Measurements from ENCODE around the gene RECK. TPM values are rescaled to one million over a fixed set of nuclear protein-coding genes. Genes with fewer than 3 reads are reported as not detected.

The RECK gene
- total RNA-seq, 2 experiments from 2014 or later, result 9.3 to 9.8 TPM

DNA sequence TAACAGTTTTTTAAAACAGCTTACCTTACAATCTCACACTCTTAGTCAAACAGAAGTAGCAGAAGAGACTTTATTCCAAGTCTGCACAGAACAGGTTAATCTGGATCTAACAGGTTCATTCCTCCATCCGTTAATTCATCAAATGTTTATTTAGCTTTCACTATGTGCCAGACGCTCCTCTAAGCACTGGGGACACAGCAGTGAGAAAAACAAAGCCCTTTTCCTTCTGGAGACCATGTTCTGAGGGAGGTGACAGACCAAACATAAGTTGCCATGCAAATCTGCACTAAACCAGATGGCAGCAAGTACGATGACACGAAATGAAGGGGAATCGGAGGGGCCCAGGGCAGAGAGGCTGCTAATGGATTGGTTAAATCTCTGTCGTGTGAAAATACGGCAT, 82.8 kb downstream of the RECK start:
- Histone ChIP-seq H3K27ac (ENCODE audit: low read depth in 1 of 2, low read length in 2 of 2) (no peak overlapping the region), H3K9me3 (ENCODE audit: control insufficient read depth in 1 of 2, insufficient read depth in 1 of 2, low read length in 2 of 2) (no peaks in the 10 kb centered on the region), H3K4me1 (ENCODE audit: insufficient read depth, low read length) (no peaks in the 10 kb centered on the region), H3K36me3 (ENCODE audit: insufficient read depth, low read length) (peaks cover 19% of the 10 kb centered on the region), H3K27me3 (ENCODE audit: control insufficient read depth in 1 of 2, insufficient read depth in 2 of 2, low read length in 2 of 2) (no peaks in the 10 kb centered on the region), H3K4me3 (ENCODE audit: low read length) (no peak overlapping the region)
- ATAC-seq (ENCODE audit: poor library complexity) (no peak), DNase-seq (no peak)
- no peaks in the 10 kb centered on the region for H3K27me3 Mint-ChIP-seq
- ChIA-PET CTCF (interaction anchor here (1.7 kb wide), 1 partner anchor 47 kb away, joined by 5 read pairs; no protein-coding TSS in a partner anchor), POLR2A (no interaction called here)
- no peak overlapping the region for H3K27ac Mint-ChIP-seq
- H3K9me3 Mint-ChIP-seq, result no peaks in the 10 kb centered on the region
- no peaks in the 10 kb centered on the region for H3K4me1 Mint-ChIP-seq (ENCODE audit: low read depth)
- intact Hi-C loops (cut with DNase I, micrococcal nuclease), result no loop called here
- peaks cover 48% of the 10 kb centered on the region for H3K36me3 Mint-ChIP-seq (ENCODE audit: low read depth)
- TF ChIP-seq CTCF (IDR thresholded peaks at IDR 0.05), result no peak
- no peak overlapping the region for H3K4me3 Mint-ChIP-seq

GRCh38 chr9:36120705-36121104, 84.0 kb downstream of the RECK start:
- ChIA-PET CTCF (interaction anchor here (0.5 to 0.9 kb wide), 2 partner anchors 43 to 361 kb away, joined by 3 read pairs; no protein-coding TSS in a partner anchor), POLR2A (no interaction called here)
- H3K36me3 Mint-ChIP-seq (ENCODE audit: low read depth), result peaks cover 48% of the 10 kb centered on the region
- H3K4me1 Mint-ChIP-seq (ENCODE audit: low read depth), result peaks cover 7% of the 10 kb centered on the region
- intact Hi-C loops (cut with DNase I, micrococcal nuclease), result no loop called here
- Histone ChIP-seq H3K27ac (ENCODE audit: low read depth in 1 of 2, low read length in 2 of 2) (no peak overlapping the region), H3K4me3 (ENCODE audit: low read length) (no peak overlapping the region), H3K9me3 (ENCODE audit: control insufficient read depth in 1 of 2, insufficient read depth in 1 of 2, low read length in 2 of 2) (no peaks in the 10 kb centered on the region), H3K27me3 (ENCODE audit: control insufficient read depth in 1 of 2, insufficient read depth in 2 of 2, low read length in 2 of 2) (no peaks in the 10 kb centered on the region), H3K4me1 (ENCODE audit: insufficient read depth, low read length) (peaks cover 6% of the 10 kb centered on the region), H3K36me3 (ENCODE audit: insufficient read depth, low read length) (peaks cover 19% of the 10 kb centered on the region)
- H3K27ac Mint-ChIP-seq, result no peak overlapping the region
- H3K9me3 Mint-ChIP-seq, result no peaks in the 10 kb centered on the region
- H3K27me3 Mint-ChIP-seq, result no peaks in the 10 kb centered on the region
- no peak for TF ChIP-seq CTCF (IDR thresholded peaks at IDR 0.05)
- DNase-seq, result no peak
- no peak for ATAC-seq (ENCODE audit: poor library complexity)
- no peak overlapping the region for H3K4me3 Mint-ChIP-seq

- intact Hi-C loops (cut with DNase I, micrococcal nuclease), result no loop called here
- peaks cover 15% of the 10 kb centered on the region for H3K4me1 ChIP-seq (ENCODE audit: insufficient read depth, low read length)
- H3K27me3 Mint-ChIP-seq, result no peaks in the 10 kb centered on the region
- H3K9me3 Mint-ChIP-seq, result no peaks in the 10 kb centered on the region
- no peaks in the 10 kb centered on the region for H3K27me3 ChIP-seq (ENCODE audit: control insufficient read depth in 1 of 2, insufficient read depth in 2 of 2, low read length in 2 of 2)
- H3K9me3 ChIP-seq (ENCODE audit: control insufficient read depth in 1 of 2, insufficient read depth in 1 of 2, low read length in 2 of 2), result no peaks in the 10 kb centered on the region
- TF ChIP-seq CTCF (IDR thresholded peaks at IDR 0.05), result no peak
- ChIA-PET CTCF (no interaction called here), POLR2A (no interaction called here)
- peaks cover 16% of the 10 kb centered on the region for H3K4me1 Mint-ChIP-seq (ENCODE audit: low read depth)
- H3K27ac ChIP-seq (ENCODE audit: low read depth in 1 of 2, low read length in 2 of 2), result no peak overlapping the region
- no peak overlapping the region for H3K4me3 Mint-ChIP-seq
- DNase-seq (no peak), ATAC-seq (ENCODE audit: poor library complexity) (no peak)
- H3K4me3 ChIP-seq (ENCODE audit: low read length), result no peak overlapping the region
- H3K36me3 ChIP-seq (ENCODE audit: insufficient read depth, low read length), result peaks cover 19% of the 10 kb centered on the region
- H3K27ac Mint-ChIP-seq, result no peak overlapping the region
- peaks cover 42% of the 10 kb centered on the region for H3K36me3 Mint-ChIP-seq (ENCODE audit: low read depth)
Measured at GRCh38 chr9:36121971-36122370, 85.3 kb downstream of the RECK start.
